GM23338 (cell line): ENCODE results near the gene KDM4B.

Source experiments
- CREB1 ChIP-seq: fragments of 250-450 bp; sonication (Bioruptor Pico); IDR thresholded peaks from 2 replicates; pipeline ENCODE4 v1.5.0; 2020; ENCODE audit warnings: low read depth, mild to moderate bottlenecking, moderate library complexity
- CTCF ChIP-seq, 2 experiments: fragments of 200-600 bp in 1 of 2; sonication (generic) in 1 of 2; conservative IDR thresholded peaks; 2 replicates each; pipeline versions ENCODE4 v1.5.1 to v1.6.1; 2016 to 2017; ENCODE audit warnings: antibody characterized with exemption in 2 of 2, low read depth in 2 of 2, mild to moderate bottlenecking in 2 of 2, moderate library complexity in 1 of 2
- ETS1 ChIP-seq: IDR thresholded peaks from 2 replicates; pipeline ENCODE4 v1.6.1; 2016; ENCODE audit warnings: antibody characterized with exemption
- EZH2 ChIP-seq: fragments of 200-600 bp; sonication (generic); IDR thresholded peaks from one replicate; pipeline ENCODE4 v1.8.0; 2017; ENCODE audit warnings: antibody characterized with exemption, mild to moderate bottlenecking, low read depth; ENCODE audit not compliant: unreplicated experiment
- EZH2phosphoT487 ChIP-seq: fragments of 200-600 bp; sonication (generic); IDR thresholded peaks from one replicate; pipeline ENCODE4 v1.8.1; 2018; ENCODE audit warnings: antibody characterized with exemption; ENCODE audit not compliant: unreplicated experiment
- JUNB ChIP-seq: IDR thresholded peaks from one replicate; pipeline ENCODE4 v1.6.1; 2016; ENCODE audit warnings: antibody characterized with exemption; ENCODE audit not compliant: unreplicated experiment
- POLR2AphosphoS5 ChIP-seq: IDR thresholded peaks from 2 replicates; pipeline ENCODE4 v1.6.1; 2016; ENCODE audit warnings: antibody characterized with exemption, low read depth
- REST ChIP-seq: IDR thresholded peaks from one replicate; pipeline ENCODE4 v1.6.1; 2018; ENCODE audit warnings: antibody characterized with exemption; ENCODE audit not compliant: unreplicated experiment
- ZNF114 ChIP-seq: fragments of 250-450 bp; sonication (Bioruptor Pico); IDR thresholded peaks from 2 replicates; pipeline ENCODE4 v1.5.0; 2020; ENCODE audit warnings: mild to moderate bottlenecking, moderate library complexity

GRCh38 chr19:5186293-5187050, 217.6 kb downstream of the KDM4B start:
- TF ChIP-seq REST, result no peak
- no peak for TF ChIP-seq CTCF (conservative IDR thresholded peaks at IDR 0.05; ENCODE audit: low read depth in 2 of 2)
- no peak for TF ChIP-seq POLR2AphosphoS5
- TF ChIP-seq CREB1 (CRISPR knock-in tag), result no peak
- TF ChIP-seq EZH2, result no peak
- TF ChIP-seq EZH2phosphoT487, result no peak
- no peak for TF ChIP-seq JUNB
- TF ChIP-seq ETS1, result no peak
- no peak for TF ChIP-seq ZNF114 (CRISPR knock-in tag)
